HepG2 (cell line): ENCODE data around the gene DIS3L2. TPM values are rescaled to one million over a fixed set of nuclear protein-coding genes. Genes with fewer than 3 reads are reported as not detected.

ENCODE experiments used
- ATAC-seq: fragments of 200-7000 bp; cut with Tn5 transposase; 3 replicates; pipeline ENCODE4 v1.9.1; 2020; ENCODE audit warnings: mild to moderate bottlenecking, moderate library complexity
- BruUV-seq: library from RNA; stranded (reverse); fragments of 400-500 nt; replicated peaks from 2 replicates; lab custom pipeline; 2021; lab: Mats Ljungman, UMichigan
- CTCF ChIA-PET: fragments of 300-600 bp; formaldehyde crosslinking; extraction: SDS; loops from one replicate; lab custom pipeline; 2021; ENCODE audit warnings: low total read pairs, inconsistent platforms, low intra/inter-chr PET ratio; lab: Yijun Ruan, JAX
- POLR2A ChIA-PET: fragments of 350-600 bp; sonication (Branson Sonifier 250); formaldehyde crosslinking; loops from one replicate; lab custom pipeline; 2020; ENCODE audit warnings: antibody characterized with exemption, inconsistent platforms; lab: Yijun Ruan, JAX
- DNase-seq: peaks from one replicate; pipeline ENCODE4 v3.0.0-alpha.2; 2015; ENCODE audit warnings: low spot score
- FAIRE-seq: peaks from 3 replicates; lab custom pipeline; 2011; peaks lifted over from hg19 to GRCh38; lab: Jason Lieb, UNC
- H2AFZ ChIP-seq: one replicate; pipeline ENCODE4 v1.6.1; 2011; ENCODE audit warnings: low read length, inconsistent platforms
- H3K27ac ChIP-seq: fragments of 300-600 bp; 3 replicates; pipeline ENCODE4 v1.8.0; 2011; ENCODE audit warnings: mixed run types, mild to moderate bottlenecking, mixed read lengths, low read length, inconsistent platforms; ENCODE audit not compliant: insufficient read depth; ENCODE audit errors: extremely low read length
- H3K27me3 ChIP-seq, 2 experiments: fragments of 200-600 bp in 1 of 2; 2 replicates in 1 of 2; 3 replicates in 1 of 2; pipeline versions ENCODE4 v1.6.0 to v1.8.0; 2011; ENCODE audit warnings: low read length in 2 of 2, mild to moderate bottlenecking in 2 of 2, moderate library complexity in 2 of 2, inconsistent platforms in 1 of 2; ENCODE audit not compliant: insufficient read depth in 2 of 2, control insufficient read depth in 1 of 2
- H3K36me3 ChIP-seq, 2 experiments: fragments of 200-600 bp in 1 of 2; replicated peaks in 1 of 2; 2 replicates in 1 of 2; 3 replicates in 1 of 2; pipeline versions ENCODE4 v1.5.1 to v1.8.0; 2011; ENCODE audit warnings: low read length in 2 of 2, inconsistent platforms in 1 of 2; ENCODE audit not compliant: insufficient read depth in 2 of 2, control insufficient read depth in 1 of 2
- H3K4me1 ChIP-seq: 2 replicates; pipeline ENCODE4 v1.5.1; 2012; ENCODE audit warnings: low read length, inconsistent platforms; ENCODE audit not compliant: insufficient read depth
- H3K4me2 ChIP-seq: 2 replicates; pipeline ENCODE4 v1.6.0; 2011; ENCODE audit warnings: low read depth, low read length, inconsistent platforms
- H3K4me3 ChIP-seq, 3 experiments: fragments of 200-600 bp in 1 of 3; sonication (generic), shearing (Covaris generic) in 1 of 3; replicated peaks in 1 of 3; 2 replicates each; pipeline ENCODE4 v1.5.1; 2011 to 2016; ENCODE audit warnings: low read length in 3 of 3, inconsistent platforms in 2 of 3, low read depth in 2 of 3, mild to moderate bottlenecking in 2 of 3, control low read depth in 1 of 3, mixed read lengths in 1 of 3; ENCODE audit not compliant: insufficient read depth in 1 of 3
- H3K79me2 ChIP-seq: one replicate; pipeline ENCODE4 v1.6.1; 2011; ENCODE audit warnings: low read length, inconsistent platforms; ENCODE audit not compliant: insufficient read depth
- H3K9ac ChIP-seq: 2 replicates; pipeline ENCODE4 v1.6.0; 2011; ENCODE audit warnings: mild to moderate bottlenecking, low read depth, low read length, inconsistent platforms; ENCODE audit not compliant: insufficient read depth
- H3K9me3 ChIP-seq: 2 replicates; pipeline ENCODE4 v1.5.1; 2012; ENCODE audit warnings: mild to moderate bottlenecking, low read length
- H4K20me1 ChIP-seq: 2 replicates; pipeline ENCODE4 v1.6.0; 2011; ENCODE audit warnings: inconsistent platforms, mild to moderate bottlenecking, low read length, moderate library complexity; ENCODE audit not compliant: insufficient read depth
- CBFB ChIP-seq: sonication (generic); formaldehyde crosslinking; IDR thresholded peaks from 2 replicates; pipeline ENCODE4 v1.4.0; 2020; ENCODE audit warnings: missing genetic modification reagents
- ELF4 ChIP-seq: sonication (generic); formaldehyde crosslinking; IDR thresholded peaks from 2 replicates; pipeline ENCODE4 v1.5.0; 2020; ENCODE audit warnings: missing genetic modification reagents, mild to moderate bottlenecking, moderate library complexity, borderline replicate concordance
- KAT2B ChIP-seq: fragments of 150-350 bp; IDR thresholded peaks from 2 replicates; pipeline ENCODE4 v1.6.1; 2014; ENCODE audit warnings: low read depth, low read length, borderline replicate concordance
- MAFG ChIP-seq: sonication (generic); formaldehyde crosslinking; IDR thresholded peaks from 2 replicates; pipeline ENCODE4 v1.5.1; 2020; ENCODE audit warnings: mild to moderate bottlenecking, missing genetic modification reagents
- NFKB2 ChIP-seq: sonication (generic); formaldehyde crosslinking; IDR thresholded peaks from 2 replicates; pipeline ENCODE4 v1.4.0; 2020; ENCODE audit warnings: missing genetic modification reagents, borderline replicate concordance
- PHB2 ChIP-seq: fragments of 450-650 bp; IDR thresholded peaks from 2 replicates; pipeline ENCODE4 v1.6.1; 2018; ENCODE audit not compliant: partially characterized antibody
- PRMT3 ChIP-seq: sonication (generic); formaldehyde crosslinking; IDR thresholded peaks from 2 replicates; pipeline ENCODE4 v1.8.1; 2022; ENCODE audit warnings: low read depth, mild to moderate bottlenecking, moderate library complexity, missing genetic modification reagents, borderline replicate concordance
- RXRB ChIP-seq: IDR thresholded peaks from 2 replicates; pipeline ENCODE4 v1.6.1; 2016; ENCODE audit warnings: borderline replicate concordance, missing genetic modification reagents, missing compliant biosample characterization
- SRSF4 ChIP-seq: fragments of 200-400 bp; formaldehyde crosslinking; IDR thresholded peaks from one replicate; pipeline ENCODE4 v1.6.1; 2018; ENCODE audit warnings: mild to moderate bottlenecking, low read depth, low read length, moderate library complexity; ENCODE audit not compliant: poor library complexity, severe bottlenecking
- YEATS4 ChIP-seq: sonication (generic); formaldehyde crosslinking; IDR thresholded peaks from 2 replicates; pipeline ENCODE4 v1.4.0; 2020; ENCODE audit warnings: missing genetic modification reagents, borderline replicate concordance
- ZMYM2 ChIP-seq: sonication (generic); formaldehyde crosslinking; IDR thresholded peaks from 2 replicates; pipeline ENCODE4 v1.8.0; 2022; ENCODE audit warnings: mild to moderate bottlenecking, missing genetic modification reagents
- ZNF136 ChIP-seq: sonication (generic); formaldehyde crosslinking; IDR thresholded peaks from 2 replicates; pipeline ENCODE4 v1.8.1; 2022; ENCODE audit warnings: low read depth, mild to moderate bottlenecking, moderate library complexity, missing genetic modification reagents
- ZNF143 ChIP-seq: sonication (generic); formaldehyde crosslinking; IDR thresholded peaks from 2 replicates; pipeline ENCODE4 v1.4.0; 2020; ENCODE audit warnings: missing genetic modification reagents
- ZNF616 ChIP-seq: sonication (generic); formaldehyde crosslinking; IDR thresholded peaks from 2 replicates; pipeline ENCODE4 v1.5.0; 2020; ENCODE audit warnings: low read depth, mild to moderate bottlenecking, missing genetic modification reagents
- ZNF839 ChIP-seq: sonication (generic); formaldehyde crosslinking; IDR thresholded peaks from 2 replicates; pipeline ENCODE4 v1.4.0; 2020; ENCODE audit warnings: missing genetic modification reagents, mild to moderate bottlenecking, borderline replicate concordance
- ZSCAN30 ChIP-seq: sonication (generic); formaldehyde crosslinking; IDR thresholded peaks from 2 replicates; pipeline ENCODE4 v1.5.0; 2020; ENCODE audit warnings: mild to moderate bottlenecking, missing genetic modification reagents
- WGBS: methylation state at CpG from one replicate; pipeline ENCODE4 v1.1.6; 2017; ENCODE audit warnings: low lambda C conversion rate; 5-methylcytosine and 5-hydroxymethylcytosine counted together
- in situ Hi-C: cut with HindIII; loops from 2 replicates; pipeline ENCODE4 v1.10.0; 2017; ENCODE audit warnings: low pct_unique_long_range_greater_than_20kb; ENCODE audit not compliant: extremely low pct_ligation_motif_present
- intact Hi-C: fragments of 100-400 bp; cut with micrococcal nuclease; formaldehyde crosslinking; loops from one replicate; pipeline ENCODE4 v1.10.0; 2022; ENCODE audit not compliant: unreplicated experiment
- polyA plus RNA-seq, 8 experiments: library from polyadenylated mRNA; depleted of rRNA in 3 of 8; stranded (reverse) in 7 of 8; unstranded in 1 of 8; fragments of >200 nt; fragmentation: Illumina TruSeq in 4 of 8; extraction: Trizol in 4 of 8; gene quantifications; 2 replicates each; pipeline versions ENCODE4 v1.2.1 to v1.2.3, GENCODE V29; 2011 to 2016; ENCODE audit warnings: low read depth in 4 of 8, missing spikeins in 1 of 8, mixed read lengths in 1 of 8; ENCODE audit not compliant: insufficient read depth in 1 of 8
- total RNA-seq, 5 experiments: library from RNA; depleted of rRNA; stranded (reverse); fragments of >200 nt; fragmentation: Illumina TruSeq; extraction: Trizol; gene quantifications; 2 replicates each; pipeline ENCODE4 v1.2.3, GENCODE V29; 2016; ENCODE audit warnings: low read depth in 1 of 5
- TF ChIP-seq, protein P1 (sequence below): sonication (generic); formaldehyde crosslinking; IDR thresholded peaks from 2 replicates; pipeline ENCODE4 v1.4.0; 2020; ENCODE audit warnings: mild to moderate bottlenecking, missing genetic modification reagents
- TF ChIP-seq, protein P2 (sequence below): sonication (generic); formaldehyde crosslinking; IDR thresholded peaks from 2 replicates; pipeline ENCODE4 v1.8.0; 2022; ENCODE audit warnings: missing genetic modification reagents, mild to moderate bottlenecking, inconsistent platforms, borderline replicate concordance

Gene DIS3L2
- total and polyA plus RNA-seq, 2 of the 13 experiments (the other 11 are each of a cell fraction or from before 2014, with no cell fraction given): 7.0 to 23.9 TPM

DNA sequence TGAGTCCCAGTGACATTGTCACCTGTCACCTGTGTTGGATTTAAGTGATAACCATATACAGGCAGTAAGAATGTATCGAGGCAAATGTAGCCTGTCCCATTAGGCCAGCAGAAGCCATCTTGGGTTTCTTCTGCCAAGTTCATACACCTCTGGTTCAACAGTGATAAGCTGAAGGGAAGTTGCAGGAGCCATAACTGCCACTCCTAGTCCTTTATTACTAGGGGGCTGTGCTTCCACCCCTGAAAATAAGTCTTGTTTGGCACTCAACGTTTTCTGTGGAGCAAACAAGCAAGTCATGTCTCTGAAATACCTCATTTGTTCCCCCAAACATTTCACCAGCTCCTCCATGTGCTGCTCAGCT lies 358.9 kb downstream of the DIS3L2 start:
- ChIA-PET POLR2A (no interaction called here), CTCF (no interaction called here)
- H3K9me3 ChIP-seq: no peaks in the 10 kb centered on the region
- no peaks in the 10 kb centered on the region for H4K20me1 ChIP-seq
- no peak overlapping the region for H3K4me3 ChIP-seq
- no peak overlapping the region for H3K27ac ChIP-seq
- no peak for FAIRE-seq
- no peak overlapping the region for H3K4me2 ChIP-seq
- no peak overlapping the region for H2AFZ ChIP-seq
- 58% methylated on average over 2 of the region's 2 CpGs for WGBS
- no peak overlapping the region for H3K9ac ChIP-seq
- in situ Hi-C loops: loop anchor here (10.0 kb wide), 1 partner anchor 186 kb away; no protein-coding TSS in a partner anchor
- no peak for ATAC-seq
- no peaks in the 10 kb centered on the region for H3K79me2 ChIP-seq
- BruUV-seq: no TSS peak
- no peaks in the 10 kb centered on the region for H3K4me1 ChIP-seq
- H3K36me3 ChIP-seq: peaks cover 0 to 1% of the 10 kb centered on the region in 2 experiments; a peak in 1 of 5 replicates
- no peak for TF ChIP-seq ZSCAN30 (CRISPR knock-in tag)
- no peak for TF ChIP-seq ZNF136
- TF ChIP-seq YEATS4 (CRISPR knock-in tag): no peak
- no peak for TF ChIP-seq ZNF616 (CRISPR knock-in tag)
- TF ChIP-seq ZNF839 (CRISPR knock-in tag): no peak
- no peak for TF ChIP-seq NFKB2
- TF ChIP-seq CBFB (CRISPR knock-in tag): no peak
- TF ChIP-seq ZMYM2 (CRISPR knock-in tag): no peak
- TF ChIP-seq PRMT3 (CRISPR knock-in tag): no peak
- TF ChIP-seq ELF4 (CRISPR knock-in tag): no peak
- TF ChIP-seq, protein P1, sequence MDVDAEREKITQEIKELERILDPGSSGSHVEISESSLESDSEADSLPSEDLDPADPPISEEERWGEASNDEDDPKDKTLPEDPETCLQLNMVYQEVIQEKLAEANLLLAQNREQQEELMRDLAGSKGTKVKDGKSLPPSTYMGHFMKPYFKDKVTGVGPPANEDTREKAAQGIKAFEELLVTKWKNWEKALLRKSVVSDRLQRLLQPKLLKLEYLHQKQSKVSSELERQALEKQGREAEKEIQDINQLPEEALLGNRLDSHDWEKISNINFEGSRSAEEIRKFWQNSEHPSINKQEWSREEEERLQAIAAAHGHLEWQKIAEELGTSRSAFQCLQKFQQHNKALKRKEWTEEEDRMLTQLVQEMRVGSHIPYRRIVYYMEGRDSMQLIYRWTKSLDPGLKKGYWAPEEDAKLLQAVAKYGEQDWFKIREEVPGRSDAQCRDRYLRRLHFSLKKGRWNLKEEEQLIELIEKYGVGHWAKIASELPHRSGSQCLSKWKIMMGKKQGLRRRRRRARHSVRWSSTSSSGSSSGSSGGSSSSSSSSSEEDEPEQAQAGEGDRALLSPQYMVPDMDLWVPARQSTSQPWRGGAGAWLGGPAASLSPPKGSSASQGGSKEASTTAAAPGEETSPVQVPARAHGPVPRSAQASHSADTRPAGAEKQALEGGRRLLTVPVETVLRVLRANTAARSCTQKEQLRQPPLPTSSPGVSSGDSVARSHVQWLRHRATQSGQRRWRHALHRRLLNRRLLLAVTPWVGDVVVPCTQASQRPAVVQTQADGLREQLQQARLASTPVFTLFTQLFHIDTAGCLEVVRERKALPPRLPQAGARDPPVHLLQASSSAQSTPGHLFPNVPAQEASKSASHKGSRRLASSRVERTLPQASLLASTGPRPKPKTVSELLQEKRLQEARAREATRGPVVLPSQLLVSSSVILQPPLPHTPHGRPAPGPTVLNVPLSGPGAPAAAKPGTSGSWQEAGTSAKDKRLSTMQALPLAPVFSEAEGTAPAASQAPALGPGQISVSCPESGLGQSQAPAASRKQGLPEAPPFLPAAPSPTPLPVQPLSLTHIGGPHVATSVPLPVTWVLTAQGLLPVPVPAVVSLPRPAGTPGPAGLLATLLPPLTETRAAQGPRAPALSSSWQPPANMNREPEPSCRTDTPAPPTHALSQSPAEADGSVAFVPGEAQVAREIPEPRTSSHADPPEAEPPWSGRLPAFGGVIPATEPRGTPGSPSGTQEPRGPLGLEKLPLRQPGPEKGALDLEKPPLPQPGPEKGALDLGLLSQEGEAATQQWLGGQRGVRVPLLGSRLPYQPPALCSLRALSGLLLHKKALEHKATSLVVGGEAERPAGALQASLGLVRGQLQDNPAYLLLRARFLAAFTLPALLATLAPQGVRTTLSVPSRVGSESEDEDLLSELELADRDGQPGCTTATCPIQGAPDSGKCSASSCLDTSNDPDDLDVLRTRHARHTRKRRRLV (CRISPR knock-in tag): no peak
- TF ChIP-seq PHB2: no peak
- TF ChIP-seq SRSF4: no peak
- no peak for TF ChIP-seq ZNF143 (CRISPR knock-in tag)
- TF ChIP-seq, protein P2, sequence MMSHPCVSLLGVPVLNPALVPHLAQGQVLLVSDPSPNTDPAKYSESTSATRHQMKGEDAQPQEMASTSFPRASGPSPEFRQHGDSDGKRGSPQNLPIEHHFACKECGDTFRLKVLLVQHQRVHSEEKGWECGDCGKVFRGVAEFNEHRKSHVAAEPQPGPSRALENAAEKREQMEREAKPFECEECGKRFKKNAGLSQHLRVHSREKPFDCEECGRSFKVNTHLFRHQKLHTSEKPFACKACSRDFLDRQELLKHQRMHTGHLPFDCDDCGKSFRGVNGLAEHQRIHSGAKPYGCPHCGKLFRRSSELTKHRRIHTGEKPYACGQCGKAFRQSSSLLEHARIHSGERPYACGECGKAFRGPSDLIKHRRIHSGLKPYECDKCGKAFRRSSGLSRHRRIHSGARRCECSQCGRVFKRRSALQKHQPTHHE (CRISPR knock-in tag): no peak
- TF ChIP-seq KAT2B: no peak
- TF ChIP-seq RXRB: no peak
- TF ChIP-seq MAFG (CRISPR knock-in tag): no peak
- intact Hi-C loops: no loop called here
- DNase-seq: no peak
- H3K27me3 ChIP-seq: no peaks in the 10 kb centered on the region
